GM12872 (cell line): ENCODE data around the gene DOK1.
A peak's percentile ranks its signal among the peaks of the same experiment; 100 is the strongest.

Source experiments
- CTCF ChIP-seq: IDR thresholded peaks from 3 replicates; pipeline ENCODE4 v1.5.1; 2011; ENCODE audit warnings: low read depth, mild to moderate bottlenecking, low read length, moderate library complexity; ENCODE audit not compliant: insufficient read depth

Gene DOK1

GRCh38 chr2:74553892-74554819, at the start of gene DOK1, which contains the start of gene LOXL3:
TSS of gene DOK1 (plus strand) at chr2:74554720. CDS start at chr2:74554755, 35 bp downstream.
TSS of gene LOXL3 (minus strand) at chr2:74553942. CDS start at chr2:74552634, 1,308 bp downstream.
- TF ChIP-seq CTCF = no peak

GRCh38 chr2:74505448-74506246, 48.9 kb upstream of the DOK1 start:
- no peak for TF ChIP-seq CTCF

- TF ChIP-seq CTCF = peak; percentile 76
These were observed 47.2 kb upstream of the DOK1 start, which contains the start of gene PCGF1 for GRCh38 chr2:74507145-74507925. TSS of gene PCGF1 (minus strand) at chr2:74507695. CDS start at chr2:74507668, 27 bp downstream.

GRCh38 chr2:74507926-74508520, 46.5 kb upstream of the DOK1 start:
- TF ChIP-seq CTCF = no peak

- TF ChIP-seq CTCF = no peak
These were observed 44.2 kb upstream of the DOK1 start for GRCh38 chr2:74510272-74510671.

- no peak for TF ChIP-seq CTCF
These were observed 43.2 kb upstream of the DOK1 start for GRCh38 chr2:74511104-74511989.
